Activated naive CD8-positive, alpha-beta T cell (primary cell): ENCODE results near the gene ERP44.

ENCODE experiments used
- H3K27ac Mint-ChIP-seq: one replicate; pipeline ENCODE4 v1.8.0; 2021; ENCODE audit warnings: mixed read lengths
- H3K27me3 Mint-ChIP-seq: one replicate; pipeline ENCODE4 v1.8.0; 2021; ENCODE audit warnings: mixed read lengths
- H3K36me3 Mint-ChIP-seq: one replicate; pipeline ENCODE4 v1.8.0; 2021; ENCODE audit warnings: mixed read lengths
- H3K4me1 Mint-ChIP-seq: one replicate; pipeline ENCODE4 v1.8.0; 2021; ENCODE audit warnings: low read depth, mixed read lengths
- H3K4me3 Mint-ChIP-seq: one replicate; pipeline ENCODE4 v1.8.0; 2021; ENCODE audit warnings: mild to moderate bottlenecking, mixed read lengths
- H3K9me3 Mint-ChIP-seq: one replicate; pipeline ENCODE4 v1.8.0; 2021; ENCODE audit warnings: low read depth, mixed read lengths

The ERP44 gene

GRCh38 chr9:99973455-99973854, 125.3 kb downstream of the ERP44 start:
- Mint-ChIP-seq H3K36me3 (peaks cover 7% of the 10 kb centered on the region), H3K27ac (no peak overlapping the region), H3K27me3 (no peaks in the 10 kb centered on the region), H3K4me3 (no peak overlapping the region), H3K9me3 (no peaks in the 10 kb centered on the region), H3K4me1 (no peaks in the 10 kb centered on the region)

GRCh38 chr9:99971410-99971809, 127.4 kb downstream of the ERP44 start:
- Mint-ChIP-seq H3K27me3 (no peaks in the 10 kb centered on the region), H3K27ac (no peak overlapping the region), H3K9me3 (no peaks in the 10 kb centered on the region), H3K4me3 (no peak overlapping the region), H3K4me1 (no peaks in the 10 kb centered on the region), H3K36me3 (peaks cover 11% of the 10 kb centered on the region)

GRCh38 chr9:99970481-99970880, 128.3 kb downstream of the ERP44 start:
- Mint-ChIP-seq H3K9me3 (no peaks in the 10 kb centered on the region), H3K4me3 (no peak overlapping the region), H3K27ac (no peak overlapping the region), H3K27me3 (no peaks in the 10 kb centered on the region), H3K4me1 (no peaks in the 10 kb centered on the region), H3K36me3 (peaks cover 11% of the 10 kb centered on the region)

- Mint-ChIP-seq H3K9me3 (no peaks in the 10 kb centered on the region), H3K27me3 (no peaks in the 10 kb centered on the region), H3K36me3 (peaks cover 8% of the 10 kb centered on the region), H3K27ac (no peak overlapping the region), H3K4me3 (no peak overlapping the region), H3K4me1 (no peaks in the 10 kb centered on the region)
These were observed 131.3 kb downstream of the ERP44 start for GRCh38 chr9:99967457-99967856.

- H3K4me1 Mint-ChIP-seq = no peaks in the 10 kb centered on the region
- no peaks in the 10 kb centered on the region for H3K27me3 Mint-ChIP-seq
- H3K4me3 Mint-ChIP-seq = no peak overlapping the region
- H3K36me3 Mint-ChIP-seq = peaks cover 8% of the 10 kb centered on the region
- no peak overlapping the region for H3K27ac Mint-ChIP-seq
- no peaks in the 10 kb centered on the region for H3K9me3 Mint-ChIP-seq
These were observed 132.1 kb downstream of the ERP44 start for GRCh38 chr9:99966716-99967115.

GRCh38 chr9:99966001-99966400, 132.8 kb downstream of the ERP44 start:
- Mint-ChIP-seq H3K4me1 (no peaks in the 10 kb centered on the region), H3K27ac (no peak overlapping the region), H3K36me3 (peaks cover 13% of the 10 kb centered on the region), H3K4me3 (no peak overlapping the region), H3K27me3 (no peaks in the 10 kb centered on the region), H3K9me3 (no peaks in the 10 kb centered on the region)

GRCh38 chr9:99964336-99964735, 134.5 kb downstream of the ERP44 start:
- no peaks in the 10 kb centered on the region for H3K9me3 Mint-ChIP-seq
- no peak overlapping the region for H3K4me3 Mint-ChIP-seq
- no peaks in the 10 kb centered on the region for H3K4me1 Mint-ChIP-seq
- H3K27me3 Mint-ChIP-seq = no peaks in the 10 kb centered on the region
- H3K27ac Mint-ChIP-seq = peak overlapping the region; percentile 0
- H3K36me3 Mint-ChIP-seq = peaks cover 17% of the 10 kb centered on the region

- Mint-ChIP-seq H3K36me3 (peaks cover 22% of the 10 kb centered on the region), H3K9me3 (no peaks in the 10 kb centered on the region), H3K4me3 (no peak overlapping the region), H3K4me1 (no peaks in the 10 kb centered on the region), H3K27ac (no peak overlapping the region), H3K27me3 (no peaks in the 10 kb centered on the region)
These were observed 136.0 kb downstream of the ERP44 start for GRCh38 chr9:99962680-99963261.

- H3K4me3 Mint-ChIP-seq = no peak overlapping the region
- peaks cover 18% of the 10 kb centered on the region for H3K4me1 Mint-ChIP-seq
- H3K9me3 Mint-ChIP-seq = no peaks in the 10 kb centered on the region
- H3K27me3 Mint-ChIP-seq = no peaks in the 10 kb centered on the region
- peaks cover 22% of the 10 kb centered on the region for H3K36me3 Mint-ChIP-seq
- peak overlapping the region; percentile 25 for H3K27ac Mint-ChIP-seq
These were observed 143.2 kb downstream of the ERP44 start for GRCh38 chr9:99955606-99956005.

GRCh38 chr9:99954819-99955218, 144.0 kb downstream of the ERP44 start:
- Mint-ChIP-seq H3K36me3 (peaks cover 25% of the 10 kb centered on the region), H3K27ac (no peak overlapping the region)

GRCh38 chr9:99953861-99954507, 144.8 kb downstream of the ERP44 start:
- H3K4me3 Mint-ChIP-seq = no peak overlapping the region
- H3K27me3 Mint-ChIP-seq = no peaks in the 10 kb centered on the region
- H3K9me3 Mint-ChIP-seq = no peaks in the 10 kb centered on the region
- peaks cover 24% of the 10 kb centered on the region for H3K36me3 Mint-ChIP-seq
- H3K27ac Mint-ChIP-seq = no peak overlapping the region
- H3K4me1 Mint-ChIP-seq = peaks cover 18% of the 10 kb centered on the region

More at GRCh38 chr9:99954819-99955218, 144.0 kb downstream of the ERP44 start:
- Mint-ChIP-seq H3K4me3 (peak overlapping the region; percentile 25), H3K27me3 (no peaks in the 10 kb centered on the region), H3K9me3 (no peaks in the 10 kb centered on the region), H3K4me1 (peaks cover 18% of the 10 kb centered on the region)

- H3K4me1 Mint-ChIP-seq = peaks cover 17% of the 10 kb centered on the region
- H3K36me3 Mint-ChIP-seq = peaks cover 11% of the 10 kb centered on the region
- no peak overlapping the region for H3K4me3 Mint-ChIP-seq
- H3K9me3 Mint-ChIP-seq = no peaks in the 10 kb centered on the region
- no peaks in the 10 kb centered on the region for H3K27me3 Mint-ChIP-seq
- H3K27ac Mint-ChIP-seq = no peak overlapping the region
These were observed 149.9 kb downstream of the ERP44 start for GRCh38 chr9:99948896-99949295.

GRCh38 chr9:99948482-99948881, 150.3 kb downstream of the ERP44 start:
- no peaks in the 10 kb centered on the region for H3K27me3 Mint-ChIP-seq
- no peaks in the 10 kb centered on the region for H3K9me3 Mint-ChIP-seq
- peaks cover 18% of the 10 kb centered on the region for H3K4me1 Mint-ChIP-seq
- H3K4me3 Mint-ChIP-seq = no peak overlapping the region
- peaks cover 14% of the 10 kb centered on the region for H3K36me3 Mint-ChIP-seq
- no peak overlapping the region for H3K27ac Mint-ChIP-seq

GRCh38 chr9:99947395-99947794, 151.4 kb downstream of the ERP44 start:
- Mint-ChIP-seq H3K9me3 (no peaks in the 10 kb centered on the region), H3K36me3 (peaks cover 15% of the 10 kb centered on the region), H3K27ac (peak overlapping the region; percentile 51), H3K4me1 (peaks cover 19% of the 10 kb centered on the region), H3K27me3 (no peaks in the 10 kb centered on the region), H3K4me3 (no peak overlapping the region)

- peaks cover 22% of the 10 kb centered on the region for H3K4me1 Mint-ChIP-seq
- no peak overlapping the region for H3K4me3 Mint-ChIP-seq
- peaks cover 12% of the 10 kb centered on the region for H3K9me3 Mint-ChIP-seq
- H3K27ac Mint-ChIP-seq = no peak overlapping the region
- H3K27me3 Mint-ChIP-seq = no peaks in the 10 kb centered on the region
- peaks cover 28% of the 10 kb centered on the region for H3K36me3 Mint-ChIP-seq
These were observed 161.7 kb downstream of the ERP44 start for GRCh38 chr9:99936947-99937587.
